H1 (cell line): ENCODE data around the gene ZNF423. TPM values are rescaled to one million over a fixed set of nuclear protein-coding genes. Genes with fewer than 3 reads are reported as not detected.

Experiments used
- CBX5 ChIP-seq: fragments of 300-800, 300-1000 bp; sonication (generic); IDR thresholded peaks from 2 replicates; pipeline ENCODE4 v1.7.1; 2016; ENCODE audit warnings: antibody characterized with exemption, low read length, low read depth
- EP300 ChIP-seq, 2 experiments: IDR thresholded peaks; 1 replicate in 1 of 2; 2 replicates in 1 of 2; pipeline ENCODE4 v1.6.1; 2011 to 2012; ENCODE audit warnings: low read depth in 2 of 2, low read length in 2 of 2, mild to moderate bottlenecking in 2 of 2, borderline replicate concordance in 1 of 2, inconsistent platforms in 1 of 2, moderate library complexity in 1 of 2
- KDM1A ChIP-seq: fragments of 200-600, 300-600 bp; sonication (generic); IDR thresholded peaks from 2 replicates; pipeline ENCODE4 v1.7.1; 2016; ENCODE audit warnings: mild to moderate bottlenecking, low read length, borderline replicate concordance
- NRF1 ChIP-seq: IDR thresholded peaks from 2 replicates; pipeline ENCODE4 v1.6.1; 2011; ENCODE audit warnings: mild to moderate bottlenecking, low read depth, low read length, improper control_type of control experiment
- TCF12 ChIP-seq: IDR thresholded peaks from 2 replicates; pipeline ENCODE4 v1.6.1; 2011; ENCODE audit warnings: low read depth, mild to moderate bottlenecking, low read length
- polyA plus RNA-seq, 7 experiments: library from polyadenylated mRNA; depleted of rRNA in 3 of 7; stranded (reverse) in 5 of 7; unstranded in 2 of 7; fragments of >200 nt in 5 of 7; fragments of 200-250 nt in 2 of 7; gene quantifications; 1 replicate in 5 of 7; 2 replicates in 1 of 7; 4 replicates in 1 of 7; pipeline versions ENCODE4 v1.2.1 to v1.2.3, GENCODE V29; 2011 to 2013; ENCODE audit warnings: missing spikeins in 2 of 7, mixed read lengths in 2 of 7
- total RNA-seq: library from RNA; stranded (reverse); fragmentation: NEBNext Ultra II Directional; extraction: Animal tissue kit (Norgen Biotek cat#: 25700); gene quantifications from 2 replicates; pipeline ENCODE4 v1.2.1, GENCODE V29; 2021
- TF ChIP-seq, protein P1 (sequence below): IDR thresholded peaks from 2 replicates; pipeline ENCODE4 v1.6.1; 2012; ENCODE audit warnings: inconsistent platforms

Gene ZNF423
- total and polyA plus RNA-seq, 2 of the 8 experiments (the other 6 are each of a cell fraction or from before 2014, with no cell fraction given), result 38.2 to 52.3 TPM

DNA sequence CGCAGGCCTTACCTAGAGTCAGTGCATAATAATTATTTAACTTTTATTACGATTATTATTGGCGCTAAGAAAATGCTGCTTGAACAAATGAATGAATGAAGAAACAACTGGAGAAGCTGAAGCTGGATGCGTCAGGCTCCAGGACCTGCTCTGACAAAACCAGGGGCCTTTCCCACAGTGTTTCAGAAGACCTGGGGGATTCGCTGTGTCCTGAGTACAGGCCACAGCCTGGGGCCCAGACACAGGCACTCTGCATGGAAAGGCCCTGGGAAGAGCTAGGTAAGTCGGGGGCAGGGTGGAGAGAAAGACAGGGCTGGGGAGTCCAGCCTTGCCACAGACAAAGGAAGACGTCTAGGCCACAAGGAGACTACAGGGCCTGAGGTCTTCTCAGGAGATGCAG is 226.1 kb downstream of the ZNF423 start (continued):
- no peak for TF ChIP-seq NRF1
- no peak for TF ChIP-seq CBX5
- no peak for TF ChIP-seq TCF12
- TF ChIP-seq, protein P1, sequence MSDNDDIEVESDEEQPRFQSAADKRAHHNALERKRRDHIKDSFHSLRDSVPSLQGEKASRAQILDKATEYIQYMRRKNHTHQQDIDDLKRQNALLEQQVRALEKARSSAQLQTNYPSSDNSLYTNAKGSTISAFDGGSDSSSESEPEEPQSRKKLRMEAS, result no peak
- no peak for TF ChIP-seq KDM1A
- no peak for TF ChIP-seq EP300 (IDR thresholded peaks at IDR 0.05; ENCODE audit: borderline replicate concordance in 1 of 2, low read depth in 2 of 2, low read length in 2 of 2)
